Keratinocyte (primary cell): ENCODE data around the gene C11orf91. TPM values are rescaled to one million over a fixed set of nuclear protein-coding genes. Genes with fewer than 3 reads are reported as not detected.

Experiments
- DNase-seq: peaks from one replicate; pipeline ENCODE4 v3.0.0-alpha.2; 2011; ENCODE audit warnings: low read depth, missing footprints, low spot score
- FAIRE-seq: peaks from 2 replicates; lab custom pipeline; 2011; peaks lifted over from hg19 to GRCh38; lab: Jason Lieb, UNC
- H2AFZ ChIP-seq: 2 replicates; pipeline ENCODE4 v1.6.0; 2012; ENCODE audit warnings: low read length, control low read depth, inconsistent platforms; ENCODE audit not compliant: control insufficient read depth
- H3K27ac ChIP-seq: 2 replicates; pipeline ENCODE4 v1.5.1; 2011; ENCODE audit warnings: low read length; ENCODE audit not compliant: control insufficient read depth, insufficient read depth
- H3K27me3 ChIP-seq: 3 replicates; pipeline ENCODE4 v1.6.0; 2011; ENCODE audit warnings: low read length; ENCODE audit not compliant: control insufficient read depth, insufficient read depth; ENCODE audit errors: extremely low read depth
- H3K36me3 ChIP-seq, 2 experiments: 2 replicates in 1 of 2; 3 replicates in 1 of 2; pipeline ENCODE4 v1.5.1; 2011; ENCODE audit warnings: low read length in 2 of 2, mild to moderate bottlenecking in 1 of 2; ENCODE audit not compliant: control insufficient read depth in 2 of 2, insufficient read depth in 2 of 2; ENCODE audit errors: extremely low read depth in 1 of 2
- H3K4me1 ChIP-seq: 3 replicates; pipeline ENCODE4 v1.5.1; 2011; ENCODE audit warnings: low read length; ENCODE audit not compliant: control insufficient read depth, insufficient read depth; ENCODE audit errors: extremely low read depth
- H3K4me2 ChIP-seq: 3 replicates; pipeline ENCODE4 v1.6.0; 2011; ENCODE audit warnings: low read depth, low read length; ENCODE audit not compliant: control insufficient read depth, insufficient read depth; ENCODE audit errors: extremely low read depth
- H3K4me3 ChIP-seq, 3 experiments: fragments of 200-600 bp in 1 of 3; sonication (generic) in 1 of 3; 2 replicates in 2 of 3; 3 replicates in 1 of 3; pipeline ENCODE4 v1.5.1; 2011 to 2016; ENCODE audit warnings: low read length in 3 of 3, mild to moderate bottlenecking in 3 of 3, control low read depth in 2 of 3, inconsistent platforms in 1 of 3, low read depth in 1 of 3, mixed read lengths in 1 of 3, mixed run types in 1 of 3, moderate library complexity in 1 of 3; ENCODE audit not compliant: control insufficient read depth in 2 of 3, insufficient read depth in 2 of 3; ENCODE audit errors: extremely low read depth in 1 of 3
- H3K79me2 ChIP-seq: 2 replicates; pipeline ENCODE4 v1.6.0; 2012; ENCODE audit warnings: low read length; ENCODE audit not compliant: control insufficient read depth, insufficient read depth
- H3K9ac ChIP-seq: 3 replicates; pipeline ENCODE4 v1.6.0; 2011; ENCODE audit warnings: low read length; ENCODE audit not compliant: control insufficient read depth, insufficient read depth; ENCODE audit errors: extremely low read depth
- H3K9me1 ChIP-seq: 3 replicates; pipeline ENCODE4 v1.6.0; 2011; ENCODE audit warnings: low read length; ENCODE audit not compliant: control insufficient read depth, insufficient read depth; ENCODE audit errors: extremely low read depth
- H3K9me3 ChIP-seq: 2 replicates; pipeline ENCODE4 v1.5.1; 2012; ENCODE audit warnings: low read depth, low read length; ENCODE audit not compliant: control insufficient read depth
- H4K20me1 ChIP-seq: 3 replicates; pipeline ENCODE4 v1.6.0; 2011; ENCODE audit warnings: low read length; ENCODE audit not compliant: control insufficient read depth, insufficient read depth; ENCODE audit errors: extremely low read depth
- EZH2 ChIP-seq: IDR thresholded peaks from one replicate; pipeline ENCODE4 v1.6.1; 2012; ENCODE audit warnings: inconsistent platforms, mild to moderate bottlenecking, low read length, moderate library complexity
- dilution Hi-C: fragments of 300-500 bp; cut with MboI; formaldehyde crosslinking; loops from one replicate; pipeline ENCODE4 v1.7.0; 2020; ENCODE audit warnings: low sequenced_read_pairs; ENCODE audit not compliant: extremely low pct_ligation_motif_present
- polyA plus RNA-seq, 5 experiments: library from polyadenylated mRNA; depleted of rRNA in 3 of 5; stranded (reverse) in 3 of 5; stranded (forward) in 1 of 5; unstranded in 1 of 5; fragments of >200 nt; gene quantifications; 1 replicate in 1 of 5; 2 replicates in 3 of 5; 3 replicates in 1 of 5; pipeline versions ENCODE4 v1.2.1 to v1.2.3, GENCODE V29; 2011 to 2012; ENCODE audit warnings: missing spikeins in 2 of 5, low read depth in 1 of 5, low replicate concordance in 1 of 5
- TF ChIP-seq, protein P1 (sequence below), 3 experiments: IDR thresholded peaks in 1 of 3; conservative IDR thresholded peaks in 1 of 3; optimal IDR thresholded peaks in 1 of 3; 2 replicates in 2 of 3; 3 replicates in 1 of 3; pipeline versions ENCODE3 to v1.5.1; 2011; ENCODE audit warnings: low read length in 3 of 3, mild to moderate bottlenecking in 3 of 3, moderate library complexity in 2 of 3, control low read depth in 1 of 3, inconsistent platforms in 1 of 3; ENCODE audit not compliant: insufficient read depth in 2 of 3; ENCODE audit errors: extremely low read depth in 1 of 3

Gene C11orf91
- polyA plus RNA-seq, 1 donor (not counting 4 experiments of a cell fraction or from before 2014, with no cell fraction given): 0.10 TPM

DNA sequence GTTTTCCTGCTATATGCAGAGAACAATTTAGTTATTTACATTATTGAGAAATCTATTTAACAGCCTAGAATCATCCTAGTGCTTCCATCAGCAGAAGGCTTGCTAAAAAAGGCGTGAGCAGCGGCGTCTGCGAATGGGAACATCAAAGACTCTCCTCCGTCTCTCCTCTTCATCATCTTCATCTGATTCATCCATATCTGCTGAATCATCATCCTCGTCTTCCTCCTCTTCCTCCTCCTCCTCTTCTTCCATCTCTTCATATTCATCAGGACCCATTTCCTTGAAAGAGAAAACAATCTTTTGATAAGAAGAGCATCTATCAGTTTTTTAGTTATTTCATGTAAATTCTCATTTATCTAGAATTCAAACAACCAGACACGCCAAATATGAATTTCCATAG, 41.2 kb upstream of the C11orf91 start:
- Histone ChIP-seq H3K9ac (no peak overlapping the region), H3K4me2 (no peak overlapping the region), H3K4me1 (peaks cover 11% of the 10 kb centered on the region), H3K9me1 (no peaks in the 10 kb centered on the region), H2AFZ (no peak overlapping the region), H3K4me3 (no peak overlapping the region), H3K79me2 (no peaks in the 10 kb centered on the region), H4K20me1 (no peaks in the 10 kb centered on the region), H3K27me3 (no peaks in the 10 kb centered on the region), H3K9me3 (no peaks in the 10 kb centered on the region), H3K36me3 (peaks cover 1 to 10% of the 10 kb centered on the region in 2 experiments), H3K27ac (no peak overlapping the region)
- dilution Hi-C loops: no loop called here
- FAIRE-seq: no peak
- no peak for TF ChIP-seq EZH2
- TF ChIP-seq, protein P1, sequence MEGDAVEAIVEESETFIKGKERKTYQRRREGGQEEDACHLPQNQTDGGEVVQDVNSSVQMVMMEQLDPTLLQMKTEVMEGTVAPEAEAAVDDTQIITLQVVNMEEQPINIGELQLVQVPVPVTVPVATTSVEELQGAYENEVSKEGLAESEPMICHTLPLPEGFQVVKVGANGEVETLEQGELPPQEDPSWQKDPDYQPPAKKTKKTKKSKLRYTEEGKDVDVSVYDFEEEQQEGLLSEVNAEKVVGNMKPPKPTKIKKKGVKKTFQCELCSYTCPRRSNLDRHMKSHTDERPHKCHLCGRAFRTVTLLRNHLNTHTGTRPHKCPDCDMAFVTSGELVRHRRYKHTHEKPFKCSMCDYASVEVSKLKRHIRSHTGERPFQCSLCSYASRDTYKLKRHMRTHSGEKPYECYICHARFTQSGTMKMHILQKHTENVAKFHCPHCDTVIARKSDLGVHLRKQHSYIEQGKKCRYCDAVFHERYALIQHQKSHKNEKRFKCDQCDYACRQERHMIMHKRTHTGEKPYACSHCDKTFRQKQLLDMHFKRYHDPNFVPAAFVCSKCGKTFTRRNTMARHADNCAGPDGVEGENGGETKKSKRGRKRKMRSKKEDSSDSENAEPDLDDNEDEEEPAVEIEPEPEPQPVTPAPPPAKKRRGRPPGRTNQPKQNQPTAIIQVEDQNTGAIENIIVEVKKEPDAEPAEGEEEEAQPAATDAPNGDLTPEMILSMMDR (optimal IDR thresholded peaks at IDR 0.05 in 1 of 3, IDR thresholded peaks at IDR 0.05 in 1 of 3, conservative IDR thresholded peaks at IDR 0.05 in 1 of 3; ENCODE audit: extremely low read depth in 1 of 3, insufficient read depth in 2 of 3, low read length in 3 of 3): no peak
- no peak for DNase-seq

GRCh38 chr11:33737362-33737821, 36.8 kb upstream of the C11orf91 start:
- no peak for FAIRE-seq
- dilution Hi-C loops: no loop called here
- Histone ChIP-seq H3K27ac (peak overlapping the region; percentile 82), H3K9me1 (peaks cover 3% of the 10 kb centered on the region), H3K9ac (peak overlapping the region; percentile 96), H3K36me3 (peaks cover 10 to 20% of the 10 kb centered on the region in 2 experiments), H3K9me3 (no peaks in the 10 kb centered on the region), H3K79me2 (peaks cover 38% of the 10 kb centered on the region), H2AFZ (peak overlapping the region; percentile 70), H3K4me1 (peaks cover 32% of the 10 kb centered on the region), H3K4me3 (peak overlapping the region in 2 of 3 experiments; percentile 71 to 97), H3K4me2 (peak overlapping the region; percentile 93), H3K27me3 (no peaks in the 10 kb centered on the region), H4K20me1 (peaks cover 22% of the 10 kb centered on the region)
- no peak for DNase-seq
- TF ChIP-seq EZH2: no peak
- TF ChIP-seq, protein P1 (optimal IDR thresholded peaks at IDR 0.05 in 1 of 3, IDR thresholded peaks at IDR 0.05 in 1 of 3, conservative IDR thresholded peaks at IDR 0.05 in 1 of 3; ENCODE audit: extremely low read depth in 1 of 3, insufficient read depth in 2 of 3, low read length in 3 of 3): no peak
